ENCODE measurements around the gene ERBB4.

DNA sequence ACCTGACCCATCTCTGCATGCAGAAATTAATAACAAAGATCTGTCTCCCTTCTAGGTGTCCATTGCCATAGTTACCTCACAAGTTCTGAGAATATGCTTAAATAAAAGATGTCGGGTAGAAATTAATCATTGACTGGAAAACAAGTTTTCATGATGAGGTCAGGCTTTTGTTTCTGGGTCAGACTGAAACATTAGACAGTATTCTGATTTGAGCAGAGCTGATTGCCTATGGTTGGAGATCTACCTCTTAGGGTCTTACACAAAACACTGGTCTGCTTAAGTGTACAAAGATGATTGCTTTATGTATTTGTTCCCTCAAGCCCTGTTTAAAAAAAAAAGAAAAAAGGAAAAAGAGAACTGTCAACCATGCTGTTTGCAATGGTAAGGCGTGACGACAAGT lies 1025.8 kb downstream of the ERBB4 start:
- TF ChIP-seq, protein P1, sequence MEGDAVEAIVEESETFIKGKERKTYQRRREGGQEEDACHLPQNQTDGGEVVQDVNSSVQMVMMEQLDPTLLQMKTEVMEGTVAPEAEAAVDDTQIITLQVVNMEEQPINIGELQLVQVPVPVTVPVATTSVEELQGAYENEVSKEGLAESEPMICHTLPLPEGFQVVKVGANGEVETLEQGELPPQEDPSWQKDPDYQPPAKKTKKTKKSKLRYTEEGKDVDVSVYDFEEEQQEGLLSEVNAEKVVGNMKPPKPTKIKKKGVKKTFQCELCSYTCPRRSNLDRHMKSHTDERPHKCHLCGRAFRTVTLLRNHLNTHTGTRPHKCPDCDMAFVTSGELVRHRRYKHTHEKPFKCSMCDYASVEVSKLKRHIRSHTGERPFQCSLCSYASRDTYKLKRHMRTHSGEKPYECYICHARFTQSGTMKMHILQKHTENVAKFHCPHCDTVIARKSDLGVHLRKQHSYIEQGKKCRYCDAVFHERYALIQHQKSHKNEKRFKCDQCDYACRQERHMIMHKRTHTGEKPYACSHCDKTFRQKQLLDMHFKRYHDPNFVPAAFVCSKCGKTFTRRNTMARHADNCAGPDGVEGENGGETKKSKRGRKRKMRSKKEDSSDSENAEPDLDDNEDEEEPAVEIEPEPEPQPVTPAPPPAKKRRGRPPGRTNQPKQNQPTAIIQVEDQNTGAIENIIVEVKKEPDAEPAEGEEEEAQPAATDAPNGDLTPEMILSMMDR (IDR thresholded peaks at IDR 0.05 in 2 of 3, conservative IDR thresholded peaks at IDR 0.05 in 1 of 3; ENCODE audit: control insufficient read depth in 2 of 3, extremely low read depth in 1 of 3, insufficient read depth in 1 of 3, low read depth in 3 of 3, low read length in 3 of 3) = no peak
- no peak for TF ChIP-seq SMAD1 (IDR thresholded peaks at IDR 0.05; ENCODE audit: low read depth, partially characterized antibody)
- TF ChIP-seq, protein P2, sequence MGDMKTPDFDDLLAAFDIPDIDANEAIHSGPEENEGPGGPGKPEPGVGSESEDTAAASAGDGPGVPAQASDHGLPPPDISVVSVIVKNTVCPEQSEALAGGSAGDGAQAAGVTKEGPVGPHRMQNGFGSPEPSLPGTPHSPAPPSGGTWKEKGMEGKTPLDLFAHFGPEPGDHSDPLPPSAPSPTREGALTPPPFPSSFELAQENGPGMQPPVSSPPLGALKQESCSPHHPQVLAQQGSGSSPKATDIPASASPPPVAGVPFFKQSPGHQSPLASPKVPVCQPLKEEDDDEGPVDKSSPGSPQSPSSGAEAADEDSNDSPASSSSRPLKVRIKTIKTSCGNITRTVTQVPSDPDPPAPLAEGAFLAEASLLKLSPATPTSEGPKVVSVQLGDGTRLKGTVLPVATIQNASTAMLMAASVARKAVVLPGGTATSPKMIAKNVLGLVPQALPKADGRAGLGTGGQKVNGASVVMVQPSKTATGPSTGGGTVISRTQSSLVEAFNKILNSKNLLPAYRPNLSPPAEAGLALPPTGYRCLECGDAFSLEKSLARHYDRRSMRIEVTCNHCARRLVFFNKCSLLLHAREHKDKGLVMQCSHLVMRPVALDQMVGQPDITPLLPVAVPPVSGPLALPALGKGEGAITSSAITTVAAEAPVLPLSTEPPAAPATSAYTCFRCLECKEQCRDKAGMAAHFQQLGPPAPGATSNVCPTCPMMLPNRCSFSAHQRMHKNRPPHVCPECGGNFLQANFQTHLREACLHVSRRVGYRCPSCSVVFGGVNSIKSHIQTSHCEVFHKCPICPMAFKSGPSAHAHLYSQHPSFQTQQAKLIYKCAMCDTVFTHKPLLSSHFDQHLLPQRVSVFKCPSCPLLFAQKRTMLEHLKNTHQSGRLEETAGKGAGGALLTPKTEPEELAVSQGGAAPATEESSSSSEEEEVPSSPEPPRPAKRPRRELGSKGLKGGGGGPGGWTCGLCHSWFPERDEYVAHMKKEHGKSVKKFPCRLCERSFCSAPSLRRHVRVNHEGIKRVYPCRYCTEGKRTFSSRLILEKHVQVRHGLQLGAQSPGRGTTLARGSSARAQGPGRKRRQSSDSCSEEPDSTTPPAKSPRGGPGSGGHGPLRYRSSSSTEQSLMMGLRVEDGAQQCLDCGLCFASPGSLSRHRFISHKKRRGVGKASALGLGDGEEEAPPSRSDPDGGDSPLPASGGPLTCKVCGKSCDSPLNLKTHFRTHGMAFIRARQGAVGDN (IDR thresholded peaks at IDR 0.05) = no peak
- TF ChIP-seq EZH2 (IDR thresholded peaks at IDR 0.05; ENCODE audit: borderline replicate concordance, control insufficient read depth, low read depth, low read length) = no peak
